Dermis microvascular lymphatic vessel endothelial cell (primary cell): ENCODE measurements around the gene ADGRD2. TPM values are rescaled to one million over a fixed set of nuclear protein-coding genes. Genes with fewer than 3 reads are reported as not detected.
"Not testable (repeated sequence)": the region's sequence is repeated elsewhere in the genome, so short reads cannot be mapped to it uniquely, and the experiment has no call there.

Source experiments
- DNase-seq, 2 donors: peaks; one replicate each; pipeline versions ENCODE4 v3.0.0 to v3.0.0-alpha.2; 2010; ENCODE audit warnings: low read depth in 2 of 2
- total RNA-seq: library from RNA; depleted of rRNA; stranded (reverse); fragments of >200 nt; gene quantifications from 2 replicates; pipeline ENCODE4 v1.2.1, GENCODE V29; 2014

ADGRD2 gene
- not detected in 2 replicates for total RNA-seq

- DNase-seq, result no peak
Observed at GRCh38 chr9:124450241-124450924, at the start of gene ADGRD2. ADGRD2 (plus strand) TSS chr9:124450451; CDS start chr9:124451667, 1,216 bp downstream.

- DNase-seq, result no peak
Observed at GRCh38 chr9:124403246-124403645, 47.0 kb upstream of the ADGRD2 start.

GRCh38 chr9:124409410-124409809 is 40.8 kb upstream of the ADGRD2 start:
- DNase-seq, result peak in 1 of 2 donors; percentile 18

- no peak for DNase-seq
Observed at GRCh38 chr9:124410321-124410913, 39.8 kb upstream of the ADGRD2 start.

GRCh38 chr9:124411514-124412227 is 38.6 kb upstream of the ADGRD2 start:
- DNase-seq, result peak in 1 of 2 donors; percentile 76

DNA sequence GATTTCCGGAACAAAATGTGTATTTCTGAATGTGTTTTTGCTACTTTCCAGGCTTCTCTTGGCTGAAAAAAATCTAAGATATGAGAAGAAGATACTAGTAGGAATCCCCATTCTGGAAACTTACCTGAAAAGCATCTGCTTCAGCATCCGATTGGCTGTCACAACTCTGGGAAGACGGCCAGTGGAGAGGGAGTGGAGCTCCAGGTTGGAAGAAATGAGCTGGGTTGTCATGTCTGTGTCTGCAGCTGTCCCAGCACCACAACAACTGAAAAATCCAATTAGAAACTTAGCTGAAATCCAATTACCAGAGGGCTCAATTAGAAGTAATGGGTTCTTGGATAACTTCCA is 38.0 kb upstream of the ADGRD2 start:
- DNase-seq, result no peak

DNA sequence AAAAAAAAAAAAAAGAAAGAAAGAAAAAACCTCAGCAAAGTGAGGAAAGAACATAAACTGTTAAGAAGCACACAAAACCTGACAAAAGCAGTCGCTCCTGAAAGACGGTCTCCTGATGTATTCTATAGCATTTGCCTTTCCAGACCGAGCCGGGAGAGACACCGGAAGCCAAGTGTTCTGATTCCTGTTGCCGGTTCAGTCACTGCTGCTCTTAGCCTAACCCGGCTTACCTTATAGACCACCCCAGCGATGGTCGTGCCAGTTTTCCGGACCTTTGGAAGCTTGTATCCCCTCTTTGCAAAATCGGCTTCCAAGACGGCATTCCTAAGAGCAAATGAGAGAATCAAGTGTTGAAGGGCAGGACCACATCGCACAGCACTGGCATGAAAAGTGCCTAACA is 35.6 kb upstream of the ADGRD2 start:
- DNase-seq, result no peak

GRCh38 chr9:124415102-124415851 is 35.0 kb upstream of the ADGRD2 start, which contains the start of gene PSMB7:
PSMB7 (minus strand) TSS chr9:124415442; CDS start chr9:124415425, 17 bp downstream.
- DNase-seq, result peak; percentile 95 to 98

- no peak for DNase-seq
Observed at GRCh38 chr9:124415852-124416484, 34.3 kb upstream of the ADGRD2 start.

DNA sequence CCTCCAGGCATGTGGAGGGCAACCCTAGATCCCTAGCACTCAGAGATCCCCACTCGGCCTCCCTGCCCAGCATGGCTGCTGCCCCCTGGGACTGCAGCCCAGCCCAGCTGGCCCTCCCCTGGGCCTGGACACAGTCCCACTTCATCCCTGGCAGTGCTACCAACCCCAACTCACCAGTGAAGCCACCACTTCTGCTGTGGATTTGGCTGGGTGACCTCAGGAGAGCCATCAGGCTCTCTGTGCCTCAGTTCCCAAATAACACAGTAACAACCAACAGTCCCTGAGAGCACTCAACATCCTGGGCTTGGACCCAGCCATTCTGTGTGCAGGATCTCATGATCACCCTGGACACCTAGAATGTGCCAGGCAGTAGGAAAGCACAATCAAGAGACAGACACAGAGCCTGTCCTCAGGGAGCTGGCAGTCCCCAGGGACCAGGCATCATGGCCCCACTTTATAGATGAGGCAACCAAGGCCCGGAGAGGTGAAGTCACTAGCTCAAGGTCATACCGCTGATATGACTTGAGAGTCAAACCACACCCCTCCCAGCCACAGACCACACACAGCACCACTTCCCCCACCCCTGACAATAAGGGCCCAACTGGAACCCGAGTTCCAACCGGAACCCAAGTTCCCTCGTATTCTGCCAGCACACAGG is 30.3 kb upstream of the ADGRD2 start:
- no peak for DNase-seq

DNA sequence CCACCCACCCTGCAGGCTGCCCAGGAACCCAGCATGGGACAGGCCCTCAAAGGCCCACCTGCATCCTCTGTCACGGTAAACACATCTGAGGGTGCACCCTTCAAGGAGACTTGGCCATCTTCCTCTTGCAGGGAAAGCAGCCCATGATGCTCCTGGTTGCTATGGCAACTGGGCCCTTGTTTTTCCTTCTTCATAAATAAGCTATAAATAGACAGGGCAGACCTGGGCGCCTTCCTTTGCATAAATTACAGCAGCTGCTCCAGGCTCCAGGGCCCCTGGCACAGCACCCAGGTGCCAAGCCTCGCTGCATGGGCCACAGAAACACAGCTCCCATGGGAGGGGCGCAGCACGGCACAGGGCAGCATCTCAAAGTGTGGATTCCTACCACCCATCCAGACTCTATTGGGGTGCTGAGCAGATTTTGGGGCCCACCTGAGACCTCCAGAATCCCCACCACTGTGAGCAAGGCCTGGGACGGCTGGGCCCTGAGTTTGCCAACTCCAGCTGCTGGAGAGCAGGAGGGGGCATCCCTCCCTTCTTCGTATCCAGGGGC is 29.2 kb upstream of the ADGRD2 start:
- DNase-seq, result no peak

DNA sequence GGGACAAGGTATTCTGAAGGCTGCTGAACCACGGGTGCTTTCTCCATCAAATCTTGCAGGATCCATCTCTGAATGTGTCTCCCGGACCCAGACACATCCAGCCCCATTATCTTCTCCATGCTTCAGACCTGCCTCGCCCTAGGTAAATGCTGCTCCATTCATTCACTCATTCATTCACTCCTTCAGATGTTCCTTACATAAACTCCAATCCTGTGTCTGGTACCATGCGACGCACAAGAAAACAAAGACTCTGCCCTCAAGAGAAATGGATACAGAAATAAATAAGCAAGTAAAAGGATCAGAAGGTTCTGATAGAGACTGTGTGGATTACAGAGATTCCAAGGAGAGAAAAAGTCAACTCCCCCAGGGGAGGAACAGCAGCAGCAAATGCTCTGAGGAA is 27.1 kb upstream of the ADGRD2 start:
- no peak for DNase-seq

GRCh38 chr9:124423591-124423990 is 26.7 kb upstream of the ADGRD2 start:
- no peak for DNase-seq

DNA sequence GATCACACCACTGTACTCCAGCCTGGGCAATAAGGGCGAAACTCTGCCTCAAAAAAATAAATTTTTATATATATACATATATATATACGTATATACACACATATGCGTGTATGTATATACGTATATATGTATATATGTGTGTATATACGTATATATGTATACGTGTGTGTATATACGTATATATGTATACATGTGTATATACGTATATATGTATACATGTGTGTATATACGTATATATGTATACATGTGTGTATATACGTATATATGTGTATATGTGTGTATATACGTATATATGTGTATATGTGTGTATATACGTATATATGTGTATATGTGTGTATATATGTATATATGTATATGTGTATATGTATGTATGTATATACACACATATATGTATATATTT is 24.5 kb upstream of the ADGRD2 start:
- DNase-seq, result not testable (repeated sequence)

DNA sequence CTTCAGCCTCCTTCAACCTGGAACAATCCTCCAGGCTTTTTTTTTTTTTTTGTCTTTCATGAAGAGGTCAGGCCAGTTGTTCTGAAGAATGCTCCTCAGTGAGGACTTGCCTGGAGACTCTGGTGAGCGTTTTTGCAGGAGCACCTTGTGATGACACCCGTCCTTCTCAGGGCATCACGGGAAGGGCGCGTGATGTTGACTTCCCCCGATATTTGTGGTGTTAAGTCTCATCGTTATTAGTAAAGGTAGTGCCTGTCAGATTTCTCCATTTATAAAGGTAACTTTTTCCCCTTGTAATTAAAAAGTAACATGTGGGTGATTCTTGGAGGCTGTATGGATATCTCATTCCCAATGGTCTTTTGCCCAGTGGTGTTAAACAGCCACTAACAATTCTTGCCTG is 23.9 kb upstream of the ADGRD2 start:
- no peak for DNase-seq

DNA sequence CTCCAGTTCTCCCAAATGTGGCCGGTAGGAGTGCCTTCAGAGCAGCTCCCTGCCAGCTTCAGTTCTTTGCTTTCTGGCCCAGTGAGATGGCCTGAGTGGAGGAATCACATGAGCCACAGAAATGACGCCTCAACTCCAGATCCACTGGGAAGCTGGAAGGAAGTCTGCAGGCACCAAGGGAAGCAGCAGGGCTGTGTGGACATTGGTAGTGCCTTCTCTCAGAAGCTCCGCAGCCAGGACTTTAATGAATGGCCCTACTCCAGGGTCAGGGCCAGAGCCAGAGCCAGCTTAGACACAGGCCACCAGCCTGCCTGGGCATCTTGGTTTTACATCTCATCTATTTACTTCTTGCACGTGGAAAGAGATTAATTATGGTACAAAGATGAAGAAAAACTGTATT is 23.0 kb upstream of the ADGRD2 start:
- no peak for DNase-seq

DNA sequence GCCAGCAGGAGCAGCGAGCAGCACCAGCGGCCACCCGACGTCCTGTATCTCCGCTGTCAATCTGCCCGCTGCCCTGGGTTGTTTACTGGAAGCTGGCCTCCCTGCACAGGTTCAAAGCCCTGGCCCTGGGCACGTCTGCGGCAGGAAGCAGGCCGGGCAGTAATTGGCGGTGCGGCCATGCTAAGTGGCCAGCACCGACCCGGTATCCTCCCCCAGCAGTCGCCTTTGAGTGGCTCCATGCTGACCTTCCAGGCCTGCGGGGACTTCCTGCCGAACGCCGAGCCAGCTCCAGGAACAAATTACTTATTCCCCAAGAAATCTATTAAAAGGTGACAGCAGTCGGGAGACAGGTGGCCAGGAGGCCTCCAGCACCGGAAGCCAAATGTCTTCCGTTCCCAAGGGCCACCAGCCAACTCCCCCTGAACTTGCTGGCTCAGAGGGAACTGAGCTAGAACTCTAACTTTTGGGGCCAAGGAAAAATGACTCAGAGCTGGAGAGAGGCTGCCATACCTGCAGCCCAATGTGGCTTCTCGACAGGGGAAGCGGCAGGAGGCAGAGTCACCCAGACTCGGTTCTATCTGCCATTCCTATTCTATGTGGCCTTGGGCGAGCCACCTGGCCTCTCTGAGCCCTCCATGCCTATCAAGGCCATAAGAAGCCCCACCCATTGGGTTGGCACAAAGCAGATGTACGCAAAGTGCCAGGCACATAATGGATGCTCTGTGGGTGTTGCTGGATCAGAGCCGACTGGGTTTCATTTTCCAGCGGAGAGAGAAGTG is 21.3 kb upstream of the ADGRD2 start:
- peak in 1 of 2 donors; percentile 25 for DNase-seq

DNA sequence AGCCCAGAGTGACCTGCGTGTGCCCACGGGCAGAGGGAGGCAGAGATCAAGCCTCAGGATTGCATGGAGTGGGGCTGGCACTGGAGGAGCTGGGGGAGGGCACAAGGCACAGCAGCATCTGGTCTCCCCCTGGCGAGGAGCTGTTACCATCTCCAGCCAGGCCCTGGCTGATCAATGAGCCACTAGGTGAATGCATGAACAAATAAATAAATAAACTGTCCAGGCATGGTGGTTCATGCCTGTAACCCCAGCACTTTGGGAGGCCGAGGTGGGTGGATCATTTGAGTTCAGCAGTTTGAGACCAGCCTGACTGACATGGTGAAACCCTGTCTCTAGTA is 20.8 kb upstream of the ADGRD2 start:
- DNase-seq, result no peak

DNA sequence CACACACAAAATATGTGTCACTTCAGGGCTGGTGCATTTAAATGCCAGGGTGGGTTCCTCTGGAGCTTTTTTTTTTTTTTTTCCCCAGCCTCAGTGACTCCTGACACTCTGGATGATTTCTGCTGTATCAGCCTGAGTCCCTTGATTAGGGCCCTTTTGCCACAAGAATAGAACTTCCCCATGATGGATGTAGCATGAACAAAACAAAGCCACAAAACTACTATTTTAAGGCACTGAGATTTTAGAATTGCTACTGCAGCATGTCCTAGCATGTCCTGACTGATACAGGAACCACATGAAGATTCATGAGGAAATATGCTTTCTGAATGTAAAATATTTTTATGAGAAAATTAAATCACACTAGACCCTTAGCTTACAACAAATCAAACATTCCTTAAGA is 13.9 kb upstream of the ADGRD2 start:
- DNase-seq, result no peak

GRCh38 chr9:124437086-124437485 is 13.2 kb upstream of the ADGRD2 start:
- DNase-seq, result no peak
